ENCODE data around the gene ANKRD13A.
"Not testable (repeated sequence)": the region's sequence is repeated elsewhere in the genome, so short reads cannot be mapped to it uniquely, and the experiment has no call there.

GRCh38 chr12:110088216-110088615 lies 89.0 kb downstream of the ANKRD13A start:
- TF ChIP-seq EP300, CTCF, POLR2A (IDR thresholded peaks at IDR 0.05): not testable (repeated sequence)

Measured in tibial nerve (tissue), 4 donors.